AG10803 (cell line): Measurements from ENCODE around the gene UNC5C.
A peak's percentile ranks its signal among the peaks of the same experiment; 100 is the strongest.
"Not testable (repeated sequence)": the region's sequence is repeated elsewhere in the genome, so short reads cannot be mapped to it uniquely, and the experiment has no call there.

ENCODE experiments used
- DNase-seq: peaks from one replicate; pipeline ENCODE4 v3.0.0; 2010; ENCODE audit warnings: low read depth
- H3K4me3 ChIP-seq: 2 replicates; pipeline ENCODE4 v1.5.1; 2011; ENCODE audit warnings: mild to moderate bottlenecking, low read length, control low read depth
- TF ChIP-seq, protein P1 (sequence below): conservative IDR thresholded peaks from 2 replicates; pipeline ENCODE4 v1.5.1; 2011; ENCODE audit warnings: mild to moderate bottlenecking, low read length, control low read depth, inconsistent platforms

UNC5C gene

GRCh38 chr4:95180531-95181242 lies 368.1 kb downstream of the UNC5C start:
- TF ChIP-seq, protein P1, sequence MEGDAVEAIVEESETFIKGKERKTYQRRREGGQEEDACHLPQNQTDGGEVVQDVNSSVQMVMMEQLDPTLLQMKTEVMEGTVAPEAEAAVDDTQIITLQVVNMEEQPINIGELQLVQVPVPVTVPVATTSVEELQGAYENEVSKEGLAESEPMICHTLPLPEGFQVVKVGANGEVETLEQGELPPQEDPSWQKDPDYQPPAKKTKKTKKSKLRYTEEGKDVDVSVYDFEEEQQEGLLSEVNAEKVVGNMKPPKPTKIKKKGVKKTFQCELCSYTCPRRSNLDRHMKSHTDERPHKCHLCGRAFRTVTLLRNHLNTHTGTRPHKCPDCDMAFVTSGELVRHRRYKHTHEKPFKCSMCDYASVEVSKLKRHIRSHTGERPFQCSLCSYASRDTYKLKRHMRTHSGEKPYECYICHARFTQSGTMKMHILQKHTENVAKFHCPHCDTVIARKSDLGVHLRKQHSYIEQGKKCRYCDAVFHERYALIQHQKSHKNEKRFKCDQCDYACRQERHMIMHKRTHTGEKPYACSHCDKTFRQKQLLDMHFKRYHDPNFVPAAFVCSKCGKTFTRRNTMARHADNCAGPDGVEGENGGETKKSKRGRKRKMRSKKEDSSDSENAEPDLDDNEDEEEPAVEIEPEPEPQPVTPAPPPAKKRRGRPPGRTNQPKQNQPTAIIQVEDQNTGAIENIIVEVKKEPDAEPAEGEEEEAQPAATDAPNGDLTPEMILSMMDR: no peak
- DNase-seq: no peak

DNA sequence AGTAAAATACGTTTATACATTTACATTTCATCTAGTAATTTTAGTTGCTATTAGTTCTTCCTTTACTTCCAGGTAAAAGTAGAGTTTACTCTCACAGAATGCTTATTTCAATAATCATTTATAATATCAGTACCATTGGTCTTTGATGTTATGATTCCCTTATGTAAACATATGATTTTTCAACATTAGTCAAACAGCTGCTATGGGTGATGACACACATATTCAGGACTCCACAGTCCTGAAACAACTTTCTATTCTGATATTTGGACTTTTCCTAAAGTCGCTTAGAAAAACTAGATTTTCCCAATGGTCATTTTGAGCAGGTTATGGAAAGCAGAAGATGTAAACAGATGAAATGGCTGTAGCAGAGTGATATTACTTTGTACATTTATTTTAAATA lies 369.8 kb downstream of the UNC5C start:
- H3K4me3 ChIP-seq: no peak overlapping the region
- TF ChIP-seq, protein P1: no peak
- no peak for DNase-seq

More at GRCh38 chr4:95180531-95181242, 368.1 kb downstream of the UNC5C start:
- H3K4me3 ChIP-seq: no peak overlapping the region

- not testable (repeated sequence) for H3K4me3 ChIP-seq, DNase-seq
These were observed 377.4 kb downstream of the UNC5C start for GRCh38 chr4:95171377-95171776.

DNA sequence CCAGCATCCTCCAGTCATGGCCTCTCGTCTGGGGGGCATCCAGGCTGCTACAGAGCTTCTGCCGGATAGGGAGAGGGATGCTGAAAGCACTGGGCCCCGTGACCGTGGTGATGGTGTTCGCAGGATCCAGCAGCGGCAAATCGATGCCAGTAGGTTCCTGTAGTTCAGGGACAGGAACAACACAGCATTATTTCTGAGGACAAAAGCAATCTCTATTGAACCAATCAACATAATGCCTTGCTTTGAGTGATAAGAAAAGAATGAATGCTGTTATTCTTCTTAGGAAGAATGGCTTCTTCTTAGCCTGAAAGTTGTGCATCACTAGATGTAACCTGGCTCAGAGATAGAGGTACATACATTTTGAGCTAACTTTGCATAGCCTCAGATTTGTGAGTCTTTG lies 378.6 kb downstream of the UNC5C start:
- TF ChIP-seq, protein P1: no peak
- no peak for DNase-seq
- H3K4me3 ChIP-seq: no peak overlapping the region

GRCh38 chr4:95167805-95168204 lies 381.0 kb downstream of the UNC5C start:
- no peak overlapping the region for H3K4me3 ChIP-seq
- TF ChIP-seq, protein P1: no peak
- DNase-seq: no peak

DNA sequence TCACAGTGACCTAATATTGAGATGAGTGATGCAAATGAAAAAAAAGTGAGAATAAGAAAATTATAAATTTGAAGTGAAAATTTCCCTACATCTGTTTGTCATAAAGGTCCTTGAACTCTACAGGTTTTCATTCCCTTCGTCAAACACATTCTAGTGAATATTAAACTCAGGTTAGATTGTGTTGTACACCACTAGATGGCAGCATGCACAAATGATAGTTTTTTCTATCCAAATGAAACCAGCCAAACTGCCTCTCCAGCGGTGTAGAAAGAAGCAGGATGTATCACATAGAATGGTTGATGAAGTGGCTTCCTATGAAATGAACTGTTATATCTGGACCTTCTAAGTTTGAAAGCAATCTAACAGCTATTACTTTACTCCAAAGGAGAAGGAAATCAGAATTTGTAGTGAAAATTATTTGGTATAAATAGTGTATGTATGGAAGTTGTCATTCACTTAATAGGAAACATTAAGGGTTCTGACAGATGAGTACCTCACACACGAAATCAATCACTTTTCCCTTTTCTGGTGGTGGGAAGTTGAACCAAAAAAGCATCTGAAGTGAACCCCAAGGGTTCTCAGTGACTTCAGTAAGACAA lies 382.7 kb downstream of the UNC5C start:
- no peak overlapping the region for H3K4me3 ChIP-seq
- TF ChIP-seq, protein P1: peak; percentile 71
- peak; percentile 74 for DNase-seq

DNA sequence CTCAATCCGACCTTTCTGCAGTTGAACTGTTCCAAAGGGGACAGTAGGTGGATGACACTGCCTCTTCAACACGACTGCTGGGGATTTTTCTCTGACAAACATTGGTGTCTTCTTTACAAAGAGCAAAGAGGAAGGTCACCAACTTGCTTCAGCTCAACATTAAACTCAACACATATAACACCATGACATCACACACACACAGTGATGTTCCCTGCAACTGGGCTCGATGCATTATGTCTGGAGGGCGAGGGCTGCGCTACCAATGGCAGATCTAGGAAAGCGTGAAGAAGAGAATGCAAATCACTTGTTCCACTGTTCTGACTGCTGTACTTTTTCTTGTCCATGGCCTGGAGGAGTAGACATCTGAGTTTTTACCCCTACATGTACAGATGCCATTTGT lies 385.9 kb downstream of the UNC5C start:
- no peak for DNase-seq
- TF ChIP-seq, protein P1: no peak
- no peak overlapping the region for H3K4me3 ChIP-seq
